Mucosa of gallbladder (tissue), 1 donor: ENCODE results near the gene CFAP300. TPM values are rescaled to one million over a fixed set of nuclear protein-coding genes. Genes with fewer than 3 reads are reported as not detected.

Source experiments
- DNase-seq: peaks from one replicate; pipeline ENCODE4 v3.0.0-alpha.2; 2020; ENCODE audit warnings: low spot score
- total RNA-seq: library from RNA; stranded (reverse); gene quantifications from one replicate; pipeline ENCODE4 v1.2.1, GENCODE V29; 2021
- donor health status: DM: no; HTN: no; CAD: no.

The CFAP300 gene
- total RNA-seq, 1 donor from 2014 or later = 7.1 TPM

DNA sequence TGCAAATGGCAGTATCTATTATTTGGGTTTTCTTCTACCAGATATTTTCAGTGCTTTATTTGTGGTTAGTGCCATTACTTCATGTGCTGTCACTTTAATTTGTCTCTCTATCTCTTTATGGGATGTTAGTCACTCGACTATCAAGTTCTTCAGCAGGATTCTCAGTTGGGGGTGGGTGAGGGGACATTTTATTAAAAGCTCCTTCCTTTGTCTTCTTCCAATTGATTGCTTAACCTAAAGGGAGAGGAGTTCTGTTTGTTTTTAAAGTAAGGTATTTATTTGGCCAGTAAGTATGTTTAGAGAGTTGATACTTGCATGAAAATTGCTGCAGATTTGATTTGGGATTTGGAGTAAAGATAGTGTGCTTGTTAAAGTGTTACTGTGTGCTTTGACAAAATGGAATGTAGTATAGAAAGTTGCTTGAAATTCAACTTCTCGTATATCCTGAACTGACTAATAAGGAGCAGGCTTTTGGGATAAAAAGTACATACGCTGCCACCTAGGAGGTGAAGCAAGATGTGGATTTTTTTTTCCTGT lies 73.3 kb downstream of the CFAP300 start:
- no peak for DNase-seq

DNA sequence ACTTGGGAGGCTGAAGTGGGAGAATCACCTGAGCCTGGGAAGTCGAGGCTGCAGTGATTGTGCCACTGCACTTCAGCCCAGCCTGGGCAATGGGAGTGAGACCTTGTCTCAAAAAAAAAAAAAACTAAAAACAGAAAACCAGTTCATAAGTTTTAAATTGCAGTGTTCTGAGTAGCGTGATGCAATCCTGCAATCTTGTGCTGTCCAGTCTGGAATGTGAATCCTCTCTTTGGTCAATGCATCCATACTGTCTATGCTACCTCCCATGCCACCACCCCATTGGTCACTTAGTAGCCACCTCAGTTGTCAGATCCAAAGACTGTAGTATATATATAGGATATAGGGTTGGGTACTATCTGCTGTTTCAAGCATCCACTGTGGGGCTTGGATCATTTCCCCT lies 74.1 kb downstream of the CFAP300 start:
- no peak for DNase-seq

Other genes starting within 250 kb of the CFAP300 start
- 10.0 TPM for gene CEP126, start 132.4 kb upstream of the CFAP300 start, total RNA-seq
- gene ANGPTL5, start 130.9 kb upstream of the CFAP300 start, total RNA-seq = 0.09 TPM
- 154 TPM for gene YAP1, start 63.0 kb downstream of the CFAP300 start, total RNA-seq